ENCODE measurements around the gene TLR7. TPM values are rescaled to one million over a fixed set of nuclear protein-coding genes. Genes with fewer than 3 reads are reported as not detected.

The TLR7 gene
- total and polyA plus RNA-seq, 10 of the 15 experiments (the other 5 are each of a cell fraction or from before 2014, with no cell fraction given): 12.0 to 44.4 (median 22.6) TPM

DNA sequence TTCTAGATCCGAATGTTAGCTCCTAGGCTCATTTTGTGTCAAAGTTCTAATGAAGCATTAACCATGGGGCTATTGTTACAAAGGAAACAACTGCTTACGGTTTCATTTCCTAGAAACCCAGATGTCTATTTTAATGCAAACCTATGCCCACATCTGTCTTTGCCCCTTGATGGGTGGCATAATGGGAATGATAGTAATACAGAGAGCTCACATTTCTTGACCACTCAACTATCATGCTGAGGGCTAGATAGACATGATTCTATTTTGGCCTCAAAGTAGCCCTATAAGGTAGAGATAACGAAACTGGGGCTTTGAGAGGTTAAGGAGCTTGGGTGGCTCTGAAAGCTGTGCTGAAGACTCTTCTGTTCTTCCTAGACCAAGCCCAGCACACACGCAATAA, 1.9 kb downstream of the TLR7 start:
- peak overlapping the region; percentile 97 for H3K27ac ChIP-seq (ENCODE audit: control insufficient read depth, insufficient read depth)
- no TSS peak for BruUV-seq (replicated peaks)
- peak overlapping the region; percentile 63 for H3K4me3 ChIP-seq
- H3K4me1 ChIP-seq (ENCODE audit: control insufficient read depth, insufficient read depth, low read length): peaks cover 28% of the 10 kb centered on the region
- H3K9me3 ChIP-seq (replicated peaks; ENCODE audit: control insufficient read depth, insufficient read depth, low read length): no peaks in the 10 kb centered on the region; the same call in 1 of the 3 replicates
- peaks cover 2 to 18% of the 10 kb centered on the region in 2 experiments for H3K36me3 ChIP-seq (ENCODE audit: control insufficient read depth in 2 of 2, insufficient read depth in 2 of 2, low read length in 1 of 2)
- ChIA-PET POLR2A (interaction anchor here (1.0 to 1.3 kb wide), 3 partner anchors 9 to 82 kb away, joined by 3 to 8 read pairs (median 4); no protein-coding TSS in a partner anchor), SMC1A (ENCODE audit: uncharacterized antibody, unreplicated experiment) (interaction anchor here (1.2 to 8.0 kb wide), 8 partner anchors 9 to 78 kb away, joined by 3 to 77 read pairs (median 10); no protein-coding TSS in a partner anchor), RAD21 (ENCODE audit: unreplicated experiment) (interaction anchor here (0.9 to 5.1 kb wide), 6 partner anchors 8 to 54 kb away, joined by 3 to 47 read pairs (median 6); no protein-coding TSS in a partner anchor), CTCF (interaction anchor here (1.0 to 3.8 kb wide), 4 partner anchors 22 to 54 kb away, joined by 3 to 22 read pairs (median 4); no protein-coding TSS in a partner anchor)
- no peaks in the 10 kb centered on the region for H3K27me3 ChIP-seq (replicated peaks in 1 of 2; ENCODE audit: control insufficient read depth in 2 of 2, insufficient read depth in 2 of 2, low read length in 1 of 2)
- H3K79me2 ChIP-seq (ENCODE audit: control insufficient read depth, insufficient read depth, low read length): peaks cover 65% of the 10 kb centered on the region
- H3K9ac ChIP-seq (ENCODE audit: control insufficient read depth, insufficient read depth, low read length): peak overlapping the region; percentile 91
- in situ Hi-C loops (cut with MboI) (no loop called here), intact Hi-C loops (cut with micrococcal nuclease; ENCODE audit: unreplicated experiment) (loop anchor here (1.0 to 10.0 kb wide), 2 partner anchors 24 to 216 kb away; no protein-coding TSS in a partner anchor)
- peak overlapping the region; percentile 95 for H3K4me2 ChIP-seq (ENCODE audit: control insufficient read depth, insufficient read depth)
- 0% methylated on average over 4 of the region's 4 CpGs for WGBS (ENCODE audit: insufficient coverage, insufficient replicate concordance, low lambda C conversion rate, missing lambda C conversion rate)
- no peak overlapping the region for H2AFZ ChIP-seq (ENCODE audit: control insufficient read depth, low read depth, low read length)
- no peaks in the 10 kb centered on the region for H4K20me1 ChIP-seq (ENCODE audit: control insufficient read depth, insufficient read depth)
- ATAC-seq (peak; percentile 73), DNase-seq (ENCODE audit: low read depth, low spot score) (peak; percentile 78), FAIRE-seq (peak; percentile 95)
- no peak for TF ChIP-seq EZH2 (IDR thresholded peaks at IDR 0.05; ENCODE audit: borderline replicate concordance, control insufficient read depth, low read depth, low read length)
- no peak for TF ChIP-seq BACH1 (IDR thresholded peaks at IDR 0.05; ENCODE audit: borderline replicate concordance)
- TF ChIP-seq IKZF2 (IDR thresholded peaks at IDR 0.05): peak in 1 of 2 experiments; percentile 17; a peak in 1 of 4 replicates
- TF ChIP-seq RCOR1 (conservative IDR thresholded peaks at IDR 0.05; ENCODE audit: low read depth, low read length): no peak
- no peak for TF ChIP-seq CBFB (IDR thresholded peaks at IDR 0.05; ENCODE audit: low read depth)
- no peak for TF ChIP-seq SREBF1 (IDR thresholded peaks at IDR 0.05; ENCODE audit: low read length)
- no peak for TF ChIP-seq TCF12 (IDR thresholded peaks at IDR 0.05; ENCODE audit: low read depth, low read length)
- peak; percentile 53; the same call in 1 of the 2 replicates for TF ChIP-seq PML (IDR thresholded peaks at IDR 0.05; ENCODE audit: low read length)
- TF ChIP-seq IKZF1 (conservative IDR thresholded peaks at IDR 0.05): no peak
- no peak for TF ChIP-seq SREBF2 (IDR thresholded peaks at IDR 0.05; ENCODE audit: low read length)
- TF ChIP-seq RAD21 (IDR thresholded peaks at IDR 0.05; ENCODE audit: insufficient read depth, low read depth, low read length): no peak
- TF ChIP-seq STAT3 (IDR thresholded peaks at IDR 0.05; ENCODE audit: low read depth, low read length): no peak
- TF ChIP-seq CEBPB (IDR thresholded peaks at IDR 0.05; ENCODE audit: borderline replicate concordance in 1 of 2, low read depth in 2 of 2, low read length in 2 of 2): no peak
- no peak for TF ChIP-seq MYC (IDR thresholded peaks at IDR 0.05; ENCODE audit: insufficient read depth, insufficient read length, insufficient replicate concordance, low read length, severe bottlenecking)
- no peak for TF ChIP-seq HCFC1 (IDR thresholded peaks at IDR 0.05; ENCODE audit: low read length)
- no peak; the same call in 1 of the 2 replicates for TF ChIP-seq JUNB (IDR thresholded peaks at IDR 0.05)
- TF ChIP-seq, protein P1, sequence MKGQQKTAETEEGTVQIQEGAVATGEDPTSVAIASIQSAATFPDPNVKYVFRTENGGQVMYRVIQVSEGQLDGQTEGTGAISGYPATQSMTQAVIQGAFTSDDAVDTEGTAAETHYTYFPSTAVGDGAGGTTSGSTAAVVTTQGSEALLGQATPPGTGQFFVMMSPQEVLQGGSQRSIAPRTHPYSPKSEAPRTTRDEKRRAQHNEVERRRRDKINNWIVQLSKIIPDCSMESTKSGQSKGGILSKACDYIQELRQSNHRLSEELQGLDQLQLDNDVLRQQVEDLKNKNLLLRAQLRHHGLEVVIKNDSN (IDR thresholded peaks at IDR 0.05; ENCODE audit: borderline replicate concordance, extremely low read length, insufficient read depth, low read depth, low read length): no peak
- TF ChIP-seq NR2F1 (conservative IDR thresholded peaks at IDR 0.05): no peak
- TF ChIP-seq SMARCA5 (IDR thresholded peaks at IDR 0.05): no peak
- TF ChIP-seq MXI1 (IDR thresholded peaks at IDR 0.05; ENCODE audit: low read depth, low read length): 0 out of 2 replicates have a peak, but pooled peaks have one; percentile 20
- TF ChIP-seq ZNF274 (IDR thresholded peaks at IDR 0.05; ENCODE audit: insufficient read depth, insufficient read length): no peak
- TF ChIP-seq CHD1 (IDR thresholded peaks at IDR 0.05; ENCODE audit: low read depth, low read length): no peak
- TF ChIP-seq POU2F2 (IDR thresholded peaks at IDR 0.05; ENCODE audit: borderline replicate concordance, low read depth, low read length): no peak; the same call in 2 of the 3 replicates
- no peak for TF ChIP-seq TCF7 (IDR thresholded peaks at IDR 0.05; ENCODE audit: borderline replicate concordance)
- TF ChIP-seq ZNF207 (IDR thresholded peaks at IDR 0.05; ENCODE audit: borderline replicate concordance): no peak

All from GM12878 (cell line).